DOHH2 (cell line): ENCODE measurements around the gene DMXL1.

Source experiments
- H3F3A ChIP-seq: fragments of 200-600 bp; sonication (generic), shearing (Covaris generic); 2 replicates; pipeline ENCODE4 v1.6.0; 2016; ENCODE audit warnings: antibody characterized with exemption, mild to moderate bottlenecking; ENCODE audit not compliant: control insufficient read depth, insufficient read depth
- H3K27ac ChIP-seq: fragments of 200-600 bp; sonication (generic); 2 replicates; pipeline ENCODE4 v1.5.1; 2014; ENCODE audit warnings: low read depth, mild to moderate bottlenecking, low read length, moderate library complexity
- H3K27me3 ChIP-seq: fragments of 200-600 bp; sonication (generic); 2 replicates; pipeline ENCODE4 v1.6.1; 2014; ENCODE audit warnings: mild to moderate bottlenecking, low read length, mixed read lengths; ENCODE audit not compliant: control insufficient read depth
- H3K36me3 ChIP-seq: fragments of 200-600 bp; sonication (generic); 2 replicates; pipeline ENCODE4 v1.6.1; 2014; ENCODE audit warnings: mild to moderate bottlenecking, low read length, moderate library complexity, mixed read lengths; ENCODE audit not compliant: control insufficient read depth
- H3K4me1 ChIP-seq: fragments of 200-600 bp; sonication (generic); 2 replicates; pipeline ENCODE4 v1.6.1; 2014; ENCODE audit warnings: mild to moderate bottlenecking, low read length, mixed read lengths; ENCODE audit not compliant: control insufficient read depth
- H3K4me2 ChIP-seq: fragments of 200-600 bp; sonication (generic); 2 replicates; pipeline ENCODE4 v1.6.0; 2014; ENCODE audit warnings: mild to moderate bottlenecking, low read length, moderate library complexity
- H3K4me3 ChIP-seq: fragments of 200-600 bp; sonication (generic); 2 replicates; pipeline ENCODE4 v1.5.1; 2014; ENCODE audit warnings: mild to moderate bottlenecking, low read length, mixed read lengths
- H3K79me2 ChIP-seq: fragments of 200-600 bp; sonication (generic); 2 replicates; pipeline ENCODE4 v1.6.1; 2014; ENCODE audit warnings: mild to moderate bottlenecking, low read length, mixed read lengths; ENCODE audit not compliant: control insufficient read depth
- H3K9me2 ChIP-seq: fragments of 200-600 bp; sonication (generic); replicated peaks from 2 replicates; pipeline ENCODE4 v1.6.1; 2014; ENCODE audit warnings: mild to moderate bottlenecking, low read length, mixed read lengths; ENCODE audit not compliant: control insufficient read depth
- H3K9me3 ChIP-seq: fragments of 200-600 bp; sonication (generic); 2 replicates; pipeline ENCODE4 v1.6.1; 2014; ENCODE audit warnings: antibody characterized with exemption, low read length, mixed read lengths; ENCODE audit not compliant: control insufficient read depth, insufficient read depth
- H4K20me1 ChIP-seq: fragments of 200-600 bp; sonication (generic); 2 replicates; pipeline ENCODE4 v1.6.0; 2014; ENCODE audit warnings: low read depth, mild to moderate bottlenecking, antibody characterized with exemption, low read length, moderate library complexity; ENCODE audit not compliant: control insufficient read depth, insufficient read depth
- EZH2phosphoT487 ChIP-seq: fragments of 200-600 bp; sonication (generic); IDR thresholded peaks from 2 replicates; pipeline ENCODE4 v1.6.1; 2017; ENCODE audit warnings: borderline replicate concordance, mild to moderate bottlenecking, antibody characterized with exemption, low read length, moderate library complexity, mixed read lengths
- TF ChIP-seq, protein P1 (sequence below): fragments of 200-600 bp; sonication (generic); IDR thresholded peaks from one replicate; pipeline ENCODE4 v1.5.1; 2014; ENCODE audit warnings: antibody characterized with exemption, mild to moderate bottlenecking, low read depth, low read length; ENCODE audit not compliant: poor library complexity, severe bottlenecking

The DMXL1 gene

DNA sequence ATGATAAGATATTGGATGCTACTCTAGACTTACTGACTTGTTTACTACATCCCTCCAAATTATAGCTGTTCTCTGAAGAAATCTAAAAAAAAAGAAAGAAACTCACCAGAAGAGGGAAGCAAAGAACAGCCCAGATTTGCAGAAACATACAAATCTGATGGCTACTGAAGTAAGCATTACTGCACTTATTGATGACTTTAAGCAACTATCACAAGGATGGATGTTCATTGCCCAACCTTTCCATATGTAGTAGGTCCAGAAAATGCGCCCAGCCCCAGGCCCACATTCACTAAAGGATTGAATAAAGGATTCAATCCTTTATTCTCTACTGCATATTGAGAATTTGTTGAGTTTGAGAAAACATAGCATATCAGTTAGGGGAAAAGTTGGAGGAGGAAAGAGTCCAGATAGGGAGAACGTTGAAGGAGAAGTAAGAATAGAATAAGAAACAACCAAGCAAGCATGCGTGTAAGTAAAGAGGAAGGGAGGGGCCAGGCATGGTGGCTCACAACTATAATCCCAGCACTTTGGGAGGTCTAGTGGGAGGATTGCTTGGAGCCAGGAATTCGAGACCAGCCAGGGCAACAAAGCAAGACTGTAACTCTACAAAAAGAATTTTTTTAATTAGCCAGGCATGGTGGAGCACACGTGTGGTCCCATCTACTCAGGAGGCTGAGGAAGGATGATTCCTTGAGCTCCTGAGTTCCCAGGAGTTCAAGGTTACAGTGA lies 48.7 kb upstream of the DMXL1 start:
- no peaks in the 10 kb centered on the region for H3K9me2 ChIP-seq
- no peaks in the 10 kb centered on the region for H3K9me3 ChIP-seq
- peak overlapping the region; percentile 13; the same call in 1 of the 2 replicates for H3K4me3 ChIP-seq
- no peaks in the 10 kb centered on the region for H3K79me2 ChIP-seq
- H3K4me1 ChIP-seq: peaks cover 83% of the 10 kb centered on the region
- TF ChIP-seq EZH2phosphoT487: no peak
- TF ChIP-seq, protein P1, sequence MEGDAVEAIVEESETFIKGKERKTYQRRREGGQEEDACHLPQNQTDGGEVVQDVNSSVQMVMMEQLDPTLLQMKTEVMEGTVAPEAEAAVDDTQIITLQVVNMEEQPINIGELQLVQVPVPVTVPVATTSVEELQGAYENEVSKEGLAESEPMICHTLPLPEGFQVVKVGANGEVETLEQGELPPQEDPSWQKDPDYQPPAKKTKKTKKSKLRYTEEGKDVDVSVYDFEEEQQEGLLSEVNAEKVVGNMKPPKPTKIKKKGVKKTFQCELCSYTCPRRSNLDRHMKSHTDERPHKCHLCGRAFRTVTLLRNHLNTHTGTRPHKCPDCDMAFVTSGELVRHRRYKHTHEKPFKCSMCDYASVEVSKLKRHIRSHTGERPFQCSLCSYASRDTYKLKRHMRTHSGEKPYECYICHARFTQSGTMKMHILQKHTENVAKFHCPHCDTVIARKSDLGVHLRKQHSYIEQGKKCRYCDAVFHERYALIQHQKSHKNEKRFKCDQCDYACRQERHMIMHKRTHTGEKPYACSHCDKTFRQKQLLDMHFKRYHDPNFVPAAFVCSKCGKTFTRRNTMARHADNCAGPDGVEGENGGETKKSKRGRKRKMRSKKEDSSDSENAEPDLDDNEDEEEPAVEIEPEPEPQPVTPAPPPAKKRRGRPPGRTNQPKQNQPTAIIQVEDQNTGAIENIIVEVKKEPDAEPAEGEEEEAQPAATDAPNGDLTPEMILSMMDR: peak; percentile 69
- peak overlapping the region; percentile 58 for H3K27ac ChIP-seq
- H4K20me1 ChIP-seq: no peaks in the 10 kb centered on the region
- no peaks in the 10 kb centered on the region for H3K27me3 ChIP-seq
- H3K36me3 ChIP-seq: no peaks in the 10 kb centered on the region
- H3K4me2 ChIP-seq: peak overlapping the region; percentile 42
- H3F3A ChIP-seq: peaks cover 7% of the 10 kb centered on the region

DNA sequence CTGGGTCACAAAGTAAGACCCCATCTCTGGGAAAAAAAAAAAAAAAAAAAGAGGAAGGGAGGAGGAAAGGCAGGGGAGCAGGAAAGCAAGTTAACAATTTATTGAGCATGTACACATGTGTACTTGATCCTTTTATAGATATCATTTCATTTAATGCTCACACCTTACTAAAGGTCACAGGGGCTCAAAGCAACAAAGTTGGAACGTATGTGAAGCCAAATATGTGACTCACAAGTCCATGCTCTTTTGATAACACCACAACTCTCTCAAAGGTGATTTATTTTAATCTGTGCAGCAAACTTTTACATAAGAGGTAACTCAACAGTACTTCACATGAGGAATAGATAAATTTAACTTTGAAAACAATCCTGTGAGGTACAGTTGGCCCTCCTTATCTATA lies 48.1 kb upstream of the DMXL1 start:
- no peaks in the 10 kb centered on the region for H3K9me2 ChIP-seq
- TF ChIP-seq EZH2phosphoT487: no peak
- TF ChIP-seq, protein P1: no peak
- H4K20me1 ChIP-seq: no peaks in the 10 kb centered on the region
- H3K79me2 ChIP-seq: no peaks in the 10 kb centered on the region
- peak overlapping the region; percentile 42 for H3K4me2 ChIP-seq
- peak overlapping the region; percentile 58 for H3K27ac ChIP-seq
- no peaks in the 10 kb centered on the region for H3K27me3 ChIP-seq
- H3K9me3 ChIP-seq: no peaks in the 10 kb centered on the region
- no peaks in the 10 kb centered on the region for H3K36me3 ChIP-seq
- peak overlapping the region; percentile 13; the same call in 1 of the 2 replicates for H3K4me3 ChIP-seq
- peaks cover 83% of the 10 kb centered on the region for H3K4me1 ChIP-seq
- peaks cover 7% of the 10 kb centered on the region for H3F3A ChIP-seq

DNA sequence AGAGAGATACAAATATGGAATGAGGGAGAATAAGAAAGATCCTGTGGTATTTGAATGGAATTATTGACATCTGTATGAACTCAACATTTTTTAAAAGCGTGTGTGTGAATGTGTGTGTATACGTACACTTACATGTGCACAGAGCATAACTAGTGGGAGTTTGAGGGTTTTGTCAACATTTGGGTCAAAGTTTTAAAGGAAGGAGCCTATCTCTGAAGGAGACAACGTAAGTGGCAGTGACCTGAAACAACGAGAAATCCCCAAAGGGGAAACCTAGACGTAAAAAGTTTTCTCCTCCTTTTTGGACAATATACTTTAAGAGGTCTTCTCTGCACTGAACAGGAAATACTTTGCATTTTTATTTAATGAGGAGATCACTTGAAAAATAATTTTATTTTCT lies 42.3 kb upstream of the DMXL1 start:
- peak overlapping the region; percentile 55 for H3K4me2 ChIP-seq
- TF ChIP-seq EZH2phosphoT487: no peak
- TF ChIP-seq, protein P1: no peak
- H3K4me1 ChIP-seq: peaks cover 81% of the 10 kb centered on the region
- H3K4me3 ChIP-seq: peak overlapping the region; percentile 52
- H3K9me2 ChIP-seq: no peaks in the 10 kb centered on the region
- H3F3A ChIP-seq: peaks cover 31% of the 10 kb centered on the region
- no peaks in the 10 kb centered on the region for H3K79me2 ChIP-seq
- peak overlapping the region; percentile 99 for H3K27ac ChIP-seq
- H3K27me3 ChIP-seq: no peaks in the 10 kb centered on the region
- no peaks in the 10 kb centered on the region for H3K36me3 ChIP-seq
- no peaks in the 10 kb centered on the region for H4K20me1 ChIP-seq
- H3K9me3 ChIP-seq: no peaks in the 10 kb centered on the region
